Right kidney (tissue), 1 donor: ENCODE results near the gene XRCC2.

Experiments
- DNase-seq: peaks from one replicate; pipeline ENCODE4 v3.0.0-alpha.2; 2016

XRCC2 gene

DNA sequence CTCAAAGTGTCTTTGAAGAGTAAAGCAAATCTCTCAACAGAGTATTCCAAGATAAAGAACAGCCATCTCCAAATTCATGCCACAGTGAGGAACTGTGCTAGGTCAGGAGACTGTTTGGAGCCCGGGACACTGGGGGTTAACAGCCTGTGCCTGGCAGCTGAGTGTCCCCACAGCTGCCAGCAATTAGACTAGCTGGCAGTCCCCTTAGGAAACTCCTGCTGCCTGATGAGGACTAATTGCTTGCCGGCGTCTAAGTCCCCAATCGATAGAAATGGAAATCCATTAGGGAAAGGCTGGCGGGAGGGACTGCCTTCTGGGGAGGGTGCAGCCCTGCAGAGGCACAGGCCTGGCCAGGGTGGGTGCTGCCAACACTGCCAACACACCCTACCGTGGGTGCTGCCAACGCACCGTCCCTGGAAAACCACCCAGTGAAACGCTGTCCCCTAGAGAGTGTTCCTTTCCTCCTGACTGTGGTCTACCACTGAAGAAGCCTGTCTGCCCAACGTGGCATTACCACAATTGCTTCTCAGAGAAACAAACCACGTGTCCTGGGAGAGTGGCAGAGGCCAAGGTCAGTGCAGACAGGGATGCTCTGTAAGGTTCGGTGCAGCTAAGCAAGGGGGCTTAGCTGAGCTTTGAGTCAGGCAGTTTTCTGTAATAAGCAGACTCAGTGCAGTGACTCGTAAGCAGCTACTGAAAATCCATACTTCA lies 60.8 kb downstream of the XRCC2 start:
- no peak for DNase-seq

DNA sequence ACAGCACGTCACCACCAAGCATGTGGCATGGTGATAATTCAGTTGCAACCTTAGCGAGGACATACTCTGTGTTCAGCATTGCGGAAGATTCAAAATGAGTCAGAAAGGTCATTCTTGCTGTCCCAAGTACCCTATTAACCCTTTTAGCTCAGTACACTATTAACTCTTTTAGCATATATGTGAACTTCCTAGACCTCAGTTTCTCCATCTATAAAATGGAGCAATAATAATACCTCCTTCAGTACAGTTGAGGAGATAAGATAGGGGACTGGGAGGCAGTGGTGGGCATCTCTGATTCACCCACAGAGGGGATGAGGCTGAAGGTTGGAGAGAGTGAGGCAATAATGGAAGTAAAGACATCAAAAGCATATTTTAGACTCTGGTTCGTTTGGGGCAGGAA lies 67.3 kb downstream of the XRCC2 start:
- no peak for DNase-seq

DNA sequence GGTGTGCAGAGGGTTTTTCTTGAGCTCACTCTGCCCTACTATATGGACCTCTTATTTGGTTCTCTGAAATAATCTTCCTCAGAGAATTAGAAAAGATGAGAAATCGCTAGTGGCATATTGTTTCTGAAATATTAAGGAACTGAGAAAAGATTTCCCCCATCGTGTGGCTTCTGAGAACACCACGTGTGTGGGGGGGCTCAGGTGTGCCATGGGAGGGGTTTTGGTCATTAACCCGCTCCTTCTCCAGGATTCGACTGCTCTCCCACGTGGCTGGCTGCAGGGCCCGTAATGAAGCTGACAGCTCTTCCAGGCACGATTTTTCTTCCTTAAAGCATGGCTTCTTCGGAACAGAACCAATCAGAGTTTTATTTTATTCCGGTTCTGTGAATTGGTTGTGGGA lies 67.7 kb downstream of the XRCC2 start:
- no peak for DNase-seq

DNA sequence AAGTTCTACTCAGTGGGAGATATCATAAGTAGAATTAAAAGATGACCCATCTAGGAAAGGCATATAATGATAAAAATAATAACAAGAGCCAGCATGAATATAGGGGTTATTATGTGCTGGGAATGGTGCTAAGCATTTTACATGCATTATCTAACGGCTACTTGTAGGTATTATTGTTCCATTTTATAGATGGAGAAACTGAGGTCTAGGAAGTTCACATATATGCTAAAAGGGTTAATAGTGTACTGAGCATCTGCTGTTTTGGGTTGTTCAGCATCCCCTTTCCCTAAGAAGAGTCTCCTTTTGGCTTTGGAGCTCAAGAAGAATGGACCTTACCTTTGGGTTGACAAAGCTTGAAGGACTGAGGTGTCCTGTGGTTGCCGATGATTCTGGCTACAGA lies 68.9 kb downstream of the XRCC2 start:
- DNase-seq, result no peak

DNA sequence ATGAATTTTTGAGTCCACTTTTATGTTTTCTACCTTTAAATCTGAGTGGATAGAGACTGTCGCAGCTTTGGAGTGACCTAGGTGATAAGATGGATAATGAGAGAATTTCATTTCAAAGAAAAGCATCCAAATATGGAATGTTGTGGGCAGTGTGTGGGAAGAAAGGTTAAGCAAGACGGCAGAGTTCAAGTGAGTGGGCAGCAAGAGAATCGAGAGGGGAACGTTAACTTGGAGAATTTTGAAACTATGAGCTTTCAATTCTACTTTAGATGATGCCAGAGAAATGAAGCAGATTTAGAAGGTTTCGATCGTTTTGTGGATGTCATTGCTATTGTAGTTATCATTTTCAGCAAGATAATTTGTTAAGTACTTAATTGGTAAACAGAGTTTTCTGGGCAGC lies 73.0 kb downstream of the XRCC2 start:
- DNase-seq, result no peak

DNA sequence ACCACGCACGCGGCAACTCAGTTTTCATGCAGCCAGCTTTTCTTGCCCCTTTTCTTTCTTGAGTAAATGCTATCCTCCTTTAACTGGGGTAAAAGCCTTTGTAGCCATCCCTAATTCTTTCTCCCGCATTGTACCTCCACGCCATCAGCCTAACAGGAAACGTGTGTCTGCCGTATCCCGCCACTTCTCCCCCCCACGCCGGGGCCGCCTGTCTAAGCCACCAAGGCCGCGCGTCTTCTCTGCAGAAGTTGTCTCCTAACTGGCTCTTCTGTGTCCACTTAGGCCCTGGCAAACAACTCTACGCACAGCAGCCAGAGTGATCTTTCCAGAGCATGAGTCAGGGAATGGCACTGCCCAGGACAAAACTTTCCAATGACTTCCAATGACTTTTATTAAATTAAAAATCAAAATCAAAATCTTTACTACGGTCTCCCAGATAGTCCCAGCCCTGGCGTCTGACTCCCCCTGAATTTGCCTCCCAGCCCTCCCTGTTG lies 74.6 kb downstream of the XRCC2 start:
- no peak for DNase-seq

DNA sequence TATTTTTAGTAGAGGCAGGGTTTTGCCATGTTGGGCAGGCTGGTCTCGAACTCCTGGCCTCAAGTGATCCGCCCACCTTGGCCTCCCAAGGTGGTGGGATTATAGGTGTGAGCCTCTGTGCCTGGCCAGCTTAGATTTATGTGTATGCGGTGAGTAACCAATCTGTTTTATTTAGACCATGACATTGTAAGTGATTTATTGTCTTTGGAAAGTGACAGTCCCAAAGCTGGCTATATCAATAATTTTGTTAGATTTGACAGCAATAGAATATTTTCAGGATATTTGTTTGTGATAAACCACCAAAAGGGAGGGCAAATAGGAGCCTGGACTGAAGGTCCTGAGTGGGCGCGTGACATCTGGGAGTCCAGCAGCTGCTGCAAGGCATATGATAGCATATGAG lies 75.7 kb downstream of the XRCC2 start:
- DNase-seq, result no peak

DNA sequence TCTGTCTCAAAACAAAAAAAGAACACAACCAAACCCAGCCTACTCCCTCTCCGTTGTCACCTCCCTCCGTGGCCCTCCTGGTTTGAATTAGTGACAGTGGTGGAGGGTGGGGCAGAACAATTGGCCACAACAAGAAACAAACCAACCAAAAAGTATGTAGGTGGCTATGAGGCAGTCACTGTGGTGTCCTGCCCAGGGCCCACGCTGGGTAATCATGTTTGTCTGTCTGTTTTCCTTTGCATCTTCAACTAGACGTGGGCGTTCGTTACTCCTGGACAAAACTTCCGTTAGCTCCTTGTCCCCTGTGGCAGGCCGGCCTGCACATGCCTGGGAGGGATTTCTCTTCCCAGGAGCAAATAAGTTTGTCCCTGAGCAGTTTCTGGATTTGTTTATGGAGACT lies 78.4 kb downstream of the XRCC2 start:
- no peak for DNase-seq

DNA sequence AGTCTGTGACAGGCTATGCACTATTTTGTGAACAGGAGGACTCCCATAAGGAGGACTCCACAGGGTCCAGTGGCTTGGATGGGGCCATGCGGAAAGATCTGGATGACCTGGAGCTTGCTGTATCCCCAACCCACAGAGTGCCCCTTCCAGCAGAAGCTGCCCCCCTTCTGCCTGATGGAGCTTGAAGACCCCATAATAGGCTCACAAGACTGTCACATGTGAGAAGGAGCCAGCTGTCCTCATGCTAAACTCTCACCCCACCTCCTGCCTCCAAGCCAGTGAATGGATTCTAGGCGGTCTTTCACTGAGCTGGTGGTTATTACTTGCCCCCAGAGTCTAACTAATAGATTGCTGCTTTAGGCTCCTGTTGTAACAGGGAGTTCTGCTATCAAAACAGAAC lies 79.1 kb downstream of the XRCC2 start:
- no peak for DNase-seq
